Endothelial cell of umbilical vein (primary cell): Measurements from ENCODE around the gene DCUN1D4. TPM values are rescaled to one million over a fixed set of nuclear protein-coding genes. Genes with fewer than 3 reads are reported as not detected.

Experiments used
- BruUV-seq: library from RNA; stranded (reverse); fragments of 400-500 nt; replicated peaks from 2 replicates; lab custom pipeline; 2021; lab: Mats Ljungman, UMichigan
- CTCF ChIA-PET: fragments of 300-600, 350-600 bp; sonication (Branson Sonifier 250); formaldehyde crosslinking; loops from one replicate; lab custom pipeline; 2021; ENCODE audit warnings: antibody characterized with exemption, inconsistent platforms; lab: Charles Lee
- POLR2A ChIA-PET: fragments of 300-600, 350-600 bp; sonication (Branson Sonifier 250); formaldehyde crosslinking; loops from one replicate; lab custom pipeline; 2021; ENCODE audit warnings: antibody characterized with exemption, inconsistent platforms; lab: Charles Lee
- DNase-seq: peaks from one replicate; pipeline ENCODE4 v3.0.0-alpha.2; 2011; ENCODE audit warnings: low read depth, low spot score
- FAIRE-seq: peaks from 2 replicates; lab custom pipeline; 2011; peaks lifted over from hg19 to GRCh38; lab: Jason Lieb, UNC
- H2AFZ ChIP-seq: 2 replicates; pipeline ENCODE4 v1.6.0; 2012; ENCODE audit warnings: low read depth, low read length, control low read depth, inconsistent platforms
- H3K27ac ChIP-seq: 2 replicates; pipeline ENCODE4 v1.5.1; 2011; ENCODE audit warnings: low read depth, mild to moderate bottlenecking, control low read depth, low read length, moderate library complexity; ENCODE audit not compliant: insufficient read depth
- H3K27me3 ChIP-seq, 2 experiments: 2 replicates each; pipeline versions ENCODE4 v1.6.0 to v1.6.1; 2011; ENCODE audit warnings: low read length in 2 of 2, mixed read lengths in 1 of 2; ENCODE audit not compliant: control insufficient read depth in 2 of 2, insufficient read depth in 2 of 2
- H3K36me3 ChIP-seq, 2 experiments: 2 replicates in 1 of 2; 3 replicates in 1 of 2; pipeline ENCODE4 v1.5.1; 2011; ENCODE audit warnings: low read length in 2 of 2, mild to moderate bottlenecking in 1 of 2, moderate library complexity in 1 of 2; ENCODE audit not compliant: control insufficient read depth in 2 of 2, insufficient read depth in 2 of 2; ENCODE audit errors: extremely low read depth in 1 of 2
- H3K4me1 ChIP-seq: 3 replicates; pipeline ENCODE4 v1.5.1; 2011; ENCODE audit warnings: mild to moderate bottlenecking, low read length; ENCODE audit not compliant: control insufficient read depth, insufficient read depth; ENCODE audit errors: extremely low read depth
- H3K4me2 ChIP-seq: 2 replicates; pipeline ENCODE4 v1.6.1; 2011; ENCODE audit warnings: low read length, control low read depth, mixed read lengths; ENCODE audit not compliant: insufficient read depth
- H3K4me3 ChIP-seq, 3 experiments: fragments of 200-600 bp in 1 of 3; sonication (generic), shearing (Covaris generic) in 1 of 3; replicated peaks in 1 of 3; 2 replicates each; pipeline ENCODE4 v1.5.1; 2011 to 2016; ENCODE audit warnings: control low read depth in 3 of 3, low read length in 3 of 3, mild to moderate bottlenecking in 2 of 3, inconsistent platforms in 1 of 3, low read depth in 1 of 3, moderate library complexity in 1 of 3; ENCODE audit not compliant: insufficient read depth in 1 of 3
- H3K79me2 ChIP-seq: 2 replicates; pipeline ENCODE4 v1.6.0; 2012; ENCODE audit warnings: low read length, inconsistent platforms; ENCODE audit not compliant: control insufficient read depth, insufficient read depth
- H3K9ac ChIP-seq: replicated peaks from 2 replicates; pipeline ENCODE3; 2011; ENCODE audit warnings: low read length, control low read depth; ENCODE audit not compliant: insufficient read depth; ENCODE audit errors: extremely low read depth
- H3K9me1 ChIP-seq: replicated peaks from 3 replicates; pipeline ENCODE4 v1.6.0; 2011; ENCODE audit warnings: mild to moderate bottlenecking, low read length; ENCODE audit not compliant: control insufficient read depth, insufficient read depth; ENCODE audit errors: extremely low read depth
- H3K9me3 ChIP-seq: replicated peaks from 2 replicates; pipeline ENCODE4 v1.5.1; 2012; ENCODE audit warnings: low read length, inconsistent platforms; ENCODE audit not compliant: control insufficient read depth, insufficient read depth
- H4K20me1 ChIP-seq: replicated peaks from 2 replicates; pipeline ENCODE3; 2011; ENCODE audit warnings: mild to moderate bottlenecking, low read length; ENCODE audit not compliant: control insufficient read depth, insufficient read depth; ENCODE audit errors: extremely low read depth
- CTCF ChIP-seq, 2 donors: IDR thresholded peaks; 1 replicate in 1 of 2; 2 replicates in 1 of 2; pipeline ENCODE4 v1.5.1; 2011; ENCODE audit warnings: low read length in 2 of 2, mild to moderate bottlenecking in 2 of 2, moderate library complexity in 2 of 2, control low read depth in 1 of 2, inconsistent platforms in 1 of 2, low read depth in 1 of 2; ENCODE audit not compliant: insufficient read depth in 1 of 2; ENCODE audit errors: extremely low read depth in 1 of 2
- EZH2 ChIP-seq: IDR thresholded peaks from 2 replicates; pipeline ENCODE4 v1.6.1; 2012; ENCODE audit warnings: borderline replicate concordance, low read depth, mild to moderate bottlenecking, moderate library complexity, low read length, inconsistent platforms; ENCODE audit not compliant: severe bottlenecking
- FOS ChIP-seq: IDR thresholded peaks from 2 replicates; pipeline ENCODE4 v1.6.1; 2011; ENCODE audit warnings: mild to moderate bottlenecking, low read length, moderate library complexity, borderline replicate concordance; ENCODE audit not compliant: insufficient read depth
- GATA2 ChIP-seq: IDR thresholded peaks from 2 replicates; pipeline ENCODE4 v1.7.0; 2011; ENCODE audit warnings: low read depth, mild to moderate bottlenecking, moderate library complexity, mixed read lengths, low read length; ENCODE audit not compliant: insufficient read length, insufficient read depth
- JUN ChIP-seq: IDR thresholded peaks from 2 replicates; pipeline ENCODE4 v1.6.1; 2011; ENCODE audit warnings: borderline replicate concordance, low read depth; ENCODE audit not compliant: insufficient read length, insufficient read depth
- MAX ChIP-seq: IDR thresholded peaks from 2 replicates; pipeline ENCODE4 v1.6.1; 2011; ENCODE audit not compliant: insufficient read depth, insufficient read length
- MYC ChIP-seq: IDR thresholded peaks from one replicate; pipeline ENCODE4 v1.6.1; 2011; ENCODE audit warnings: mild to moderate bottlenecking, low read depth, low read length
- POLR2A ChIP-seq: IDR thresholded peaks from 2 replicates; pipeline ENCODE4 v1.6.1; 2012; ENCODE audit warnings: low read depth, mild to moderate bottlenecking, control low read depth, low read length
- POLR2AphosphoS5 ChIP-seq: IDR thresholded peaks from 2 replicates; pipeline ENCODE4 v1.6.1; 2012; ENCODE audit warnings: low read depth, mild to moderate bottlenecking, control low read depth, low read length, moderate library complexity; ENCODE audit not compliant: insufficient read depth
- dilution Hi-C: fragments of 300-500 bp; cut with MboI; formaldehyde crosslinking; loops from one replicate; pipeline ENCODE4 v1.15.0; 2019; ENCODE audit warnings: low sequenced_read_pairs; ENCODE audit not compliant: extremely low pct_ligation_motif_present
- intact Hi-C: fragments of 100-400 bp; cut with micrococcal nuclease; formaldehyde crosslinking; loops from one replicate; pipeline ENCODE4 v1.10.0; 2022
- polyA plus RNA-seq, 4 experiments: library from polyadenylated mRNA; depleted of rRNA in 3 of 4; stranded (reverse) in 3 of 4; unstranded in 1 of 4; fragments of >200 nt; gene quantifications; 2 replicates each; pipeline versions ENCODE4 v1.2.1 to v1.2.3, GENCODE V29; 2011 to 2012; ENCODE audit warnings: missing spikeins in 1 of 4
- total RNA-seq: library from RNA; stranded (reverse); gene quantifications from 2 replicates; pipeline ENCODE4 v1.2.3, GENCODE V29; 2021

DCUN1D4 gene
- total and polyA plus RNA-seq, 2 donors (not counting 3 experiments of a cell fraction or from before 2014, with no cell fraction given), result 24.8 to 50.6 TPM

- ChIA-PET POLR2A (no interaction called here), CTCF (no interaction called here)
- Histone ChIP-seq H4K20me1 (no peaks in the 10 kb centered on the region), H3K27me3 (no peaks in the 10 kb centered on the region), H3K4me2 (no peak overlapping the region), H3K4me1 (no peaks in the 10 kb centered on the region), H3K27ac (no peak overlapping the region), H3K79me2 (peaks cover 78% of the 10 kb centered on the region), H3K36me3 (no peaks in the 10 kb centered on the region), H3K9ac (no peak overlapping the region), H3K9me3 (no peaks in the 10 kb centered on the region), H2AFZ (no peak overlapping the region), H3K9me1 (no peaks in the 10 kb centered on the region), H3K4me3 (no peak overlapping the region)
- BruUV-seq, result no TSS peak
- no peak for DNase-seq
- TF ChIP-seq MAX, result no peak
- dilution Hi-C loops (no loop called here), intact Hi-C loops (no loop called here)
- no peak for FAIRE-seq
These were observed 12.3 kb downstream of the DCUN1D4 start for GRCh38 chr4:51855270-51855669.

GRCh38 chr4:51855751-51856150 lies 12.8 kb downstream of the DCUN1D4 start:
- H3K9me3 ChIP-seq, result no peaks in the 10 kb centered on the region
- DNase-seq, result no peak
- intact Hi-C loops (no loop called here), dilution Hi-C loops (no loop called here)
- peaks cover 78% of the 10 kb centered on the region for H3K79me2 ChIP-seq
- H3K9ac ChIP-seq, result no peak overlapping the region
- H3K4me1 ChIP-seq, result no peaks in the 10 kb centered on the region
- BruUV-seq, result no TSS peak
- H3K4me3 ChIP-seq, result no peak overlapping the region
- H2AFZ ChIP-seq, result no peak overlapping the region
- H4K20me1 ChIP-seq, result no peaks in the 10 kb centered on the region
- no peaks in the 10 kb centered on the region for H3K27me3 ChIP-seq
- POLR2A ChIA-PET, result no interaction called here
- no peak overlapping the region for H3K4me2 ChIP-seq
- no peak overlapping the region for H3K27ac ChIP-seq
- no peak for TF ChIP-seq POLR2AphosphoS5
- no peak for TF ChIP-seq MYC
- TF ChIP-seq GATA2, result no peak
- TF ChIP-seq EZH2, result no peak
- TF ChIP-seq POLR2A, result no peak
- TF ChIP-seq CTCF (IDR thresholded peaks at IDR 0.05; ENCODE audit: extremely low read depth in 1 of 2, insufficient read depth in 1 of 2, low read depth in 1 of 2, low read length in 2 of 2), result no peak
- no peak for TF ChIP-seq FOS
- no peak for TF ChIP-seq MAX
- no peak for TF ChIP-seq JUN
- FAIRE-seq, result no peak
- H3K36me3 ChIP-seq, result no peaks in the 10 kb centered on the region
- CTCF ChIA-PET, result interaction anchor here (1.0 kb wide), 1 partner anchor 19 kb away, joined by 3 read pairs; no protein-coding TSS in a partner anchor
- no peaks in the 10 kb centered on the region for H3K9me1 ChIP-seq
